Sigmoid colon (tissue), 4 donors: Measurements from ENCODE around the gene CTXN1.

Experiments used
- EP300 ChIP-seq, 4 donors: sonication (generic); formaldehyde crosslinking; IDR thresholded peaks; one replicate each; pipeline ENCODE4 v1.6.1; 2017; ENCODE audit warnings: antibody characterized with exemption in 4 of 4
- POLR2A ChIP-seq, 2 donors: fragments of 450-650 bp; IDR thresholded peaks; one replicate each; pipeline ENCODE4 v1.6.1; 2016; ENCODE audit warnings: antibody characterized with exemption in 2 of 2, mild to moderate bottlenecking in 2 of 2, moderate library complexity in 2 of 2
- POLR2AphosphoS5 ChIP-seq, 4 donors: sonication (generic); formaldehyde crosslinking; IDR thresholded peaks; one replicate each; pipeline ENCODE4 v1.6.1; 2017; ENCODE audit warnings: antibody characterized with exemption in 4 of 4
- TF ChIP-seq, protein P1 (sequence below), 4 experiments: fragments of 450-650 bp in 3 of 4; fragments of 200-600 bp in 1 of 4; IDR thresholded peaks; one replicate each; pipeline ENCODE4 v1.5.1; 2016 to 2019; ENCODE audit warnings: antibody characterized with exemption in 4 of 4, mild to moderate bottlenecking in 3 of 4, moderate library complexity in 2 of 4

GRCh38 chr19:7900401-7900870 is 25.5 kb downstream of the CTXN1 start:
- TF ChIP-seq, protein P1, sequence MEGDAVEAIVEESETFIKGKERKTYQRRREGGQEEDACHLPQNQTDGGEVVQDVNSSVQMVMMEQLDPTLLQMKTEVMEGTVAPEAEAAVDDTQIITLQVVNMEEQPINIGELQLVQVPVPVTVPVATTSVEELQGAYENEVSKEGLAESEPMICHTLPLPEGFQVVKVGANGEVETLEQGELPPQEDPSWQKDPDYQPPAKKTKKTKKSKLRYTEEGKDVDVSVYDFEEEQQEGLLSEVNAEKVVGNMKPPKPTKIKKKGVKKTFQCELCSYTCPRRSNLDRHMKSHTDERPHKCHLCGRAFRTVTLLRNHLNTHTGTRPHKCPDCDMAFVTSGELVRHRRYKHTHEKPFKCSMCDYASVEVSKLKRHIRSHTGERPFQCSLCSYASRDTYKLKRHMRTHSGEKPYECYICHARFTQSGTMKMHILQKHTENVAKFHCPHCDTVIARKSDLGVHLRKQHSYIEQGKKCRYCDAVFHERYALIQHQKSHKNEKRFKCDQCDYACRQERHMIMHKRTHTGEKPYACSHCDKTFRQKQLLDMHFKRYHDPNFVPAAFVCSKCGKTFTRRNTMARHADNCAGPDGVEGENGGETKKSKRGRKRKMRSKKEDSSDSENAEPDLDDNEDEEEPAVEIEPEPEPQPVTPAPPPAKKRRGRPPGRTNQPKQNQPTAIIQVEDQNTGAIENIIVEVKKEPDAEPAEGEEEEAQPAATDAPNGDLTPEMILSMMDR (IDR thresholded peaks at IDR 0.05) = no peak
- no peak for TF ChIP-seq POLR2A (IDR thresholded peaks at IDR 0.05)
- TF ChIP-seq POLR2AphosphoS5 (IDR thresholded peaks at IDR 0.05) = no peak
- no peak for TF ChIP-seq EP300 (IDR thresholded peaks at IDR 0.05)
